G401 (cell line): ENCODE results near the gene IFNGR2. TPM values are rescaled to one million over a fixed set of nuclear protein-coding genes. Genes with fewer than 3 reads are reported as not detected.
"Not testable (repeated sequence)": the region's sequence is repeated elsewhere in the genome, so short reads cannot be mapped to it uniquely, and the experiment has no call there.

ENCODE experiments used
- DNase-seq: peaks from one replicate; pipeline ENCODE4 v3.0.0-alpha.2; 2015; ENCODE audit warnings: low spot score
- in situ Hi-C: cut with HindIII; loops from 2 replicates; pipeline ENCODE4 v1.10.0; 2016; ENCODE audit warnings: low sequenced_read_pairs, mixed read lengths
- total RNA-seq: library from RNA; depleted of rRNA; stranded (reverse); fragments of >200 nt; shearing (Covaris generic); gene quantifications from 2 replicates; pipeline ENCODE4 v1.2.3, GENCODE V29; 2014

Gene IFNGR2
- total RNA-seq, 1 experiment from 2014 or later, result 66.8 TPM

DNA sequence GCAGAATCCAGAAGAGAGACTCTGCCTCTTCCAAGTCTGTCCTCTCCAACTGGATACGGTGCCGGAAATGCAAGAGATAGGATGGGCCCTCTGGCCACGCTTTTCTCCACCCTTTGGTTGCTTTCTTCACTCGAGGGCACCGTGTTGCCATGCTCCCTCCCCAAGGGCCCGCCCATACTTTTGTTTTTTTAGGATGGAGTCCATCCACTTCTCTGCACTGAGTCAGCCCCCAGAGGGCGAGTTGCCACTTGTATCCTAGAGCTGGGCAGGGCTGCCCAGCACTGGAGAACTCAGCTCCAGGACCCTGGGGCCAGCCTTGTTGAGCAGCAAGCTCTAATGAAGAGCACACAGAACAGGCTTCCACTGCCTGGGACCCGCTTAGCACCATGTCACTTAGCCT is 25.5 kb downstream of the IFNGR2 start:
- DNase-seq, result no peak
- in situ Hi-C loops, result no loop called here

DNA sequence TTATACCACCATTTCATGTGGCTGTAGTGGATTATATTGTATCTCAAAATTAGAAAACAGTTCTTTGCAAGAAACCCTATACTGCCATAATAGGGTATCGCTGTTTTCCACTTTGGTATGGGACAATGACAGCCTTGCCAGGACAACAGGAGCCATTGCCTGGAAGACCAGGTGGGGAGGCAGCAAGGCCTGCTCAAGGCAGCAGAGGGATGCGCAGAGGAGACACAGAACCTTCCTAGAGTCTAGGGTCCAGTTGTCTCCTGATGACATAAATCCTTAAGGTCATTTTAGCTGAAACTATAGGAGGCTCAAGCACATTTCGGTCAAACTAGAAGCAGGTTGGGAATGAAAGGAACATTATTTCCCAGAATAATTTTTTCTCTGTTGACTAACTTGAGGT is 27.6 kb downstream of the IFNGR2 start:
- in situ Hi-C loops, result no loop called here
- no peak for DNase-seq

DNA sequence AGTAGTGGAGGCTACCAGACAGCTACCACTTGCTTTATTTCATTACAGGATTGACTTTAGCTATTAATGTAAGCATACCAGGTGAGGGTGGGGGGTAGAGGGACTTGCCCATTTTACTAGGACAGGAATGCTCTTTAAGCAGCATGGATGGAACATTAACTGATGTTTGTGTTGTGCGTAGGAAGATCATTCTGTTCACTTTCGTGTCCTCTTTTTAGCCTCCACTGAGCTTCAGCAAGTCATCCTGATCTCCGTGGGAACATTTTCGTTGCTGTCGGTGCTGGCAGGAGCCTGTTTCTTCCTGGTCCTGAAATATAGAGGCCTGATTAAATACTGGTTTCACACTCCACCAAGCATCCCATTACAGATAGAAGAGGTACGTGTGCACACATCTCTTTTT is 29.3 kb downstream of the IFNGR2 start:
- in situ Hi-C loops, result no loop called here

DNA sequence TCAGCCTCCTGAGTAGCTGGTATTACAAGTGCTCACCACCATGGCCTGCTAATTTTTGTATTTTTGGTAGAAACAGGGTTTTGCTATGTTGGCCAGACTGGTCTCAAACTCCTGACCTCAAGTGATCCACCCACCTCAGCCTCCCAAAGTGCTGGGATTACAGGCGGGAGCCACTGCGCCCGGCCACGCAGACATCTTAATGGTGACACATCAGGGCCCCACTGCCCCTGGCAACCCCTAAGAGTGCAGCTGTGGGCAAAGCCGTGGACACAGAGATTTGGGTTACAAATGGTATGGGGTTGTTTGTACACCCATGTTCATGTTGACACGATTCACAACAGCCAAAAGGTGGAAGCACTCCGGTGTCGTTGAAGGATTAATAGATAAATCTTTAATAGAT is 29.8 kb downstream of the IFNGR2 start:
- in situ Hi-C loops, result no loop called here
- DNase-seq, result no peak

More for the DNA sequence above, 29.3 kb downstream of the IFNGR2 start:
- DNase-seq, result no peak

DNA sequence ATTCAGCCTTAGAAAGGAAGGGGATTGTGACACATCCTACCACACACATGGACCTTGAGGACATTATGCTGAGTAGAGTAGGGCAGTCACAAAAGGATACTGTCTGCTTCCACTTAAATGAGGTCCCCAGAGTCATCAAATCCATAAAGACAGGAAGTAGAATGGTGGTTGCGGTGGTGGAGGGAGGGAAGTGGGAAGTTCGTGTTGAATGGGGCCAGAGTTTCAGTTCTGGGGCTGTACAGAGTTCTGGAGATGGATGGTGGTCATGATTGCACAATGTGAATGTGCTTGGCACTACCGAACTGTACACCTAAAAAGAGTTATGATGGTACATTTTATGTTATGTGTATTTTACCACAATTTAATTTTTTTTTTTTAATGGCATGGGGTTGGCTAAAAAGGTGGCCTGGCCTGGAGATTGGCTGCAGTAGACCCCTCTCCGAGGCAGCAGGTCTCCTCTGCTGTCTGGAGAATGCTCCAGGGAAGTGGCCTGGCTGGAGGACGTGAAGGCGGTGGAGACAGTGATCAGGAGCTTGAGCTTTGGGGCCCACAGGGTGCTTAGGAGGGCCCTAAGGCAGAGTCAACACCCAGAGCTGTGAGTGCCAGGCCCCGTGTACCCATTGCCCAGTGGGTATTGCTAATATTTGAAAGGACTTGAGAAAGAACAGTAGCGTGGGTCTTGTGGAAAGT is 30.4 kb downstream of the IFNGR2 start:
- no peak for DNase-seq
- in situ Hi-C loops, result no loop called here

DNA sequence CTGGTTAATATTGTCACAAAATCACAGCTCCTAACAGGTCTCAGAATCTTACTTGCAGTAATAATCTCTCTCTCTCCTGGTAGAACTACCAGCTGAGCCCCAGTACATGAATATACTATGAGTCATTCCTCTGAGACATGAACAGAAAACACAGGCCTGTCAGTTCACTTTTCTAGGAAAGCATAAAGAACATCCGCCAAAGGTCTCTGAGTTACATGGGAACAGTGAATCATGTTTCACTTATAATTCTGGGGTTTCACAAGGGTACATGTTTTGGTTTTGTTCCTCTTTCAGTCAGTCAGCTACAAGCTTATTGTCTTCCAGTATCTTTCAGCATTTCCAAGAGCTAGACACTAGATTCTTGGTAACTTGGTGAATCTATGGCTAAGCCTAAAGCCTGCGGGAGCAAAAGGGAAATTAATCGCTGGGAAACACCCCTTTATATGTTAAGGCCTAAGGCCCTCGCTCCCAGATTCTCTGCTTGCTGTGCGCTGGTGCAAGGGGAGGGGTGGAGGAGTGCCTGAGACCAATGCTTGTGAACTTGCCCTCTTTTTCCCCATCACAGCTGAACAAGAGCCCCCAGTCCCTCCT is 31.7 kb downstream of the IFNGR2 start:
- in situ Hi-C loops, result no loop called here
- DNase-seq, result no peak

DNA sequence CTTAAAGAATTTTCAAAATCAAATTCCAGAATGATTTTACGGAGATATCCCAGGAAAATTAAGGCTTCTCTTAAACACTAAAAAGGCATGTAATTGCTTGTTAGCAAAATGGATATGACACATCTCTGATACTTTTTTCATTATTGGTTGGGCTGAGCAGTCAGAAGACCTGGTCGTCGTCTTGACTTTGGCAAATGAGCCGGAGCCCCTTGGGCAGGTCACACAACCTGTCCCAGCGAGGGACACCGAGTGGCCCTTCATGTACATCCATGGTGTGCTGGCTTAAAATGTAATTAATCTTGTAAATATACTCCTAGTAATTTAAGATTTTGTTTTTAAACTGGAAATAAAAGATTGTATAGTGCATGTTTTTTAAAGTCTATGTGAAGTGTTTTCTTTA is 33.9 kb downstream of the IFNGR2 start:
- DNase-seq, result no peak
- in situ Hi-C loops, result no loop called here

DNA sequence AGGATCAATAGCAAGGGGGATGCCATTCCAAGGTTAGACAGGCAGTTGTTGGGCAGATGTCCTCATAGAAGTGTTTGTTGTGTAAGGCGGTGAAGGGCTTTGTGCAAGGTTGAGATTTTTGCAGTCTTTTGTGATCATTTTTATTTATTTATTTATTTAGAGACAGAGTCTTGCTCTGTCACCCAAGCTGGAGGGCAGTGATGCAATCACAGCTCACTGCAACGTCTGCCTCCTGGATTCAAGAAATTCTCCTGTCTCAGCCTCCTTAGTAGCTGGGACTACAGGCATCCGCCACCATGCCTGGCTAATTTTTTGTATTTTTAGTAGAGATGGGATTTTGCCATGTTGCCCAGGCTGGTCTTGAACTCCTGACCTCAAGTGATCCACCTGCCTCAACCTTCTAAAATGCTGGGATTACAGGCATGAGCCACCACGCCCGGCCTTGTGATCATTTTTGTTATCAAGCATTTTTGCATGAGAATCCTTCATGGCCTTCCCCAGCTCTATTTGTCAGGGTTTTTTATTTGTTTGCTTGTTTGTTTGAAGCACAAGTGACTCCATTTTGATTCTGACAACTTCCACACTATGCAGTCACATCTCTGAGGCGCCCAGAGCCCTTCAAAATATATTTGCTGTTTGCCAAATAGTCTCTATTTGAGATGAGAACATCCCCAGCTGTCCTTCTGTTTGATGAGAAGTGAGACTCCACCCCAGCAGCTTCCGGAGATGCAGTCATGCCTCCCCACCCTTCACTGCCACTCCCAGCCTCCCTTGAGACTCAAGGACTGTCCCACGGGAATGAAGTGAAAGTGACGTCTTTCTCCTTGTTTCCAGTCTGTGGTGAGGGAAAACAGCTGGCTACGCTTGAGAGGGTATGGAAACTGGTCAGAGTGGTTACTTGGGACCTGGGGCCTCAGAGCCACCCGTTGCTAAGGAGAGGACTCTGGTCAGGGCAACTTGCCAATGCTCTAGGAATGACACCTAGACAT is 38.6 kb downstream of the IFNGR2 start:
- in situ Hi-C loops, result no loop called here

DNA sequence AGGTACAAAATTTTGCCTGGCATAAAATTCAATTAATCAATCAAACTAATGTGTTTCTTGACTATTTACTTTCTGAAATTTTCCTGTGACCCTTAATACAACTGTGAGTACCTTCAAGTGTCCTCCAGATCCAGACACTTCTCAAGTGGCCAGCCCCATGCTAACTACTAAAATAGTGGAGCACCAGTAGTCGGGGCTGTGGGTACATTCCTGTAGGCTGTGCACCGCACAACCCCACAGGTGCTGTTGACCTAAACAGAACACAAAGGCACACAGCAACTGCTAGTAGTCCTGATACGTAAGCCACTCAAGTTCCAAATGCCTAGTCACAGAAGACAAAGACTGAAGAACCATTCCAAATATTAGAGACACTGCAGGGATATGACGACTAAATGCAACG is 40.0 kb downstream of the IFNGR2 start:
- in situ Hi-C loops, result no loop called here
- no peak for DNase-seq

More for the DNA sequence above, 38.6 kb downstream of the IFNGR2 start:
- DNase-seq, result no peak

DNA sequence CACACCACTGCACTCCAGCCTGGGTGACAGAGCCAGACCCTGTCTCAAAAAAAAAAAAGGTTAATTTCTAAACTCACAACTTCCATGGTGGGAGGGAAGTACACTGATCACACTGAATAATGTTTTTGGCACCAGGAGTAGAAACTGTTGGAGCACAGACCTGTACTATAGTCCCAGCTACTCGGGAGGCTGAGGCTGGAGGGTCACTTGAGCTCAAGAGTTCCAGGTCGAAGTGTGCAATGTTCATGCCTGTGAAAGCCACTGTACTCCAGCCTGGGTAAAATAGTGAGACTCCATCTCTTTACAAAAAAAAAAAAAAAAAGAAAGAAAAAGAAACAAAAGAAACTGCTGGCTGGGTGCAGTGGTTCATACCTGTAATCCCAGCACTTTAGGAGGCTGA is 41.3 kb downstream of the IFNGR2 start:
- in situ Hi-C loops, result no loop called here
- DNase-seq, result no peak

DNA sequence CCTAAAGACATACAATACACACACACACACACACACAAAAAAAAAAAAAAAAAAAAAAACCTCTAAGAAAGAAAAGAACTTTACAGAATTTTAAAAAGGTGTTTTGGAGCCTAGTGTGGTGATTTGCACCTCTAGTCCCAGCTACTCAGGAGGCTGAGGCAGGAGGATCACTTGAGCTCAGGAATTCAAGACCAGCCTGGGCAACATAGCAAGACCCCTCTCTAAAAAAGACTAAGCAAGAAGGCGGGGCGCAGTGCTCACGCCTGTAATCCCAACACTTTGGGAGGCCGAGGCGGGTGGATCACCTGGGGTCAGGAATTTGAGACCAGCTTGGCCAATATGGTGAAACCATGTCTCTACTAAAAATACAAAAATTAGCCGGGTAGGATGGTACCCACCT is 43.4 kb downstream of the IFNGR2 start:
- in situ Hi-C loops, DNase-seq: not testable (repeated sequence)

DNA sequence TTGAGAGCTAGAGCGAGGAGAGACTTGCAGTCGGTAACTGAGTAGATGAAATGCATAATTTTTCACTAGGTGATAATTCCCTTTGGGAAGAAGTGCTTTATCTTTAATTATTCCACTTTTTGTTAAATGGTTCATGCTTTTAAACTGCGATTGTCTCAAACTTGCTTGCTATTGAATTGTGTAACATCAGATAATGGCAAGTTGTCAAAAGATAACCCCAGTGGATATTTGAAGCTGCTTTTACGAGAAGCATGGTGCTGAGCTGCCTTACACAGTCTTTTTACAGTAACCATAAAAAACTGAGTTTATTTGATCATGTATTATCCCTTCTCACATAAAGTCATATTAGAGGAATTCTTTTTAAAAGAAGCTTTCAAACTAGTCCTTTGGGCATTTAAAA is 46.4 kb downstream of the IFNGR2 start:
- DNase-seq, result no peak
- in situ Hi-C loops, result no loop called here

DNA sequence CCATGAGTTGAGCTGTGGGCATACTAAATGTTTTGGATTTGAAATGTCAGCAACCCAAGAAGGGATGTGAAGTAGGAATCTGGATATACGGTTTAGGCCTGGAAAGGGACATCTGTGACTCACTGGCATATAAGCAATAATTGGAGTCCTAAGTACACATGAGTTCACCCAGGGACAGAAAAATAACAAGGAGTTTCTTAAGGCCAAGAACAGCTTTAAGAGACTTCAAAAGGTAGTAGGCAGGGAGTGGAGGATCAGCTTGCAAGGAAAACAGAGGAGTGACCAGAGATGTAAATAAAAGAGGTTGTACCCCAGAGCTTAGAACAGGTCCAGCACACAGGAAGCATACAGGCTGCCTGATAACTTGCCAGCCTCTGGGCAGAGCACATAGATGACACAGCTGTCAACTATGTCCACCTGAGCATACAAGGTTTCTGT is 48.4 kb downstream of the IFNGR2 start:
- no peak for DNase-seq
- in situ Hi-C loops, result no loop called here

DNA sequence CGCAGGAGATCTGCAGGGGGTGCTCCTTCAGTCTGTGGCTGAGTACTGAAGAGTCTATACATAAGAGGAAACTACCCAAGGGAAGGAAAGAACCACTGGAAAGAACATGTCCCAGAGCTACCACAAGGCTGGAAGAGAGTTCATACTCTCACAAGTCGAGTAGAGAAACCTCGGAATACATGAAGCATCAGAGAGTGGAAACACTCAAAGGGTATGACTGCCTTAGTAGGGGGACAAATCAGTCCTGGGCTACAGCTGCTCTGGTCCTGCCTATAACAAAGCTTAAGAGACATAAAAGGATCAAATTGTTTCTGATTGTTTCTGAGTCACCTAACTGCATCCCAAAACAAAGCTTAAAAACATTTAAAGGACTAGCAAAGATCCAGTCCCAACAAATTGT is 49.1 kb downstream of the IFNGR2 start:
- in situ Hi-C loops, result no loop called here
- DNase-seq, result no peak

DNA sequence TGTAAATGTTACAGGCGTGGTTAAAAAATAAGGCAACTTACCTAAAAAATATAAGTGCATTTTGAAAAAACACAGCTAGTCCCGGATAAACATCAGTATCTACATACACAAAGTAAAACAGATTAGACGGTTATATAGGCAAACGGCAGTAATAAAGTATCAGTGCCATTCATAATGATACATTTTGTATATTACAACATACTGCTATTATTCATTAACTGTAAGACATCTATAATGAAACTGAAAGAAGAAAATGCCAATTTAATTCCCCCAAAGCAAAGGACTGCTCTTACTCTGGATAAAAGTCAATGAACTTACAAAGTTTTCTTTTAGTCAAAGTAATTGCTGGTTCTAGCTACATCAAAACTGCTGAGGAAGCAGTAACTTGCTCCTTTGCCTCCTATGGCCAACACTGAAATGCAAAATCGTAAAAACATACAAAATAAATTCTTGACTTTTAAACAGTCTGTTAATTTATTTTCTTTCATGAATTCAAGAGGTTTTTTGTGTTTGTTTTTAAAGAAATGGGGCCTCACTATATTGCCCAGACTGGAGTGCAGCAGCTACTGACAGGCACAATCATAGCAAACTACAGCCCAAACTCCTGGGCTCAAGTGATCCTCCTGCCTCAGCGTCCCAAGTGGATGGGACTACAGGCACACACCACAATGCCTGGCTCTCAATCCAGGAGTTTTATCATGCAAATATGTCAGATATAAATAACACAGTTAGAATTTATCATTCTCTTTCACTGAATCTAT is 52.7 kb downstream of the IFNGR2 start:
- DNase-seq, result no peak
- in situ Hi-C loops, result no loop called here

DNA sequence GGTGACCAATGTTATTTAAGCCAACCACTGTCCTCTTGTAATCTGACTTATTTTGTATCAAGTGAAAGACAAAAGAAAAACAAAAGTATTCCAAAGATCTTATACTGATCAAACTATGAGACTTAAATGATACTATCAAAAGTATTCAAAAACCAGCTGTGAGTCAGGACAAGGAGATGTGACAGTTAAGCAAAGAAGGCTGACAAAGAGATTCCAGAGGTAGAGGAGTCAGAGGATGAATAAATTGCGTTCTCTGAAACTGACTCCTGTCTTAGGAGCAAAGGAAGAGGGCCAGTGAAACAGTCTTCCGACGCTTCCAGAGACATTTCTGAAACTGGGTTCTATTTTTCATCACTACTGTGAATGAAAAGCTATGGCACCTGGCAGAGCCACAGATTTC is 55.6 kb downstream of the IFNGR2 start:
- DNase-seq, result no peak
- in situ Hi-C loops, result no loop called here

DNA sequence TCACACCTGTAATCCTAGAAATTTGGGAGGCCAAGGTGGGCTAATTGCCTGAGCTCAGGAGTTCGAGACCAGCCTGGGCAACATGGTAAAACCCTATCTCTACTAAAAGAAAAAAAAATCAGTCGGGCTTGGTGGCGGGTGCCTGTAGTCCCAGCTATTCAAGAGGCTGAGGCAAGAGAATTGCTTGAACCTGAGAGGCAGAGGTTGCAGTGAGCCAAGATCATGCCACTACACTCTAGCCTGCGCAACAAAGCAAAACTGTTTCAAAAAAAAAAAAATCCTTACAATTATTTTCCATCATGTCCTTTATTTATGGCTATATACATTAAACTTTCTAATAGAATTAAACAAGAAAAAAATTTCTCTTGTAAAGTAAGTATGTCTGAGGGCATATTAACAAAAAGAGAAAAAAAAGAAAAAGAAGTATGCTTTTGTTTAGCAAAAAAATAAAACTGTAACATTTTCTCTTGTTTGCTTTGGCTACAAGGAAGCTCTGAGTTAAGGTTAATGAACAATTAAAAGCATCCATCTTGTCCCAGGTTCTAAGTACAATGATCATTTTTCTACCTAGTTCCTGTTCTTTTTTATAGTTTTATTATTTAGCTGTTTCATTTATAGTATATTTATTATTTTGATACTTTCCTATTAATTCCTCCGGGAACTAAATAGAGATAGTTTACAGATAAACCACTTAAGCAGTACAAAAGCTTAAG is 58.5 kb downstream of the IFNGR2 start:
- in situ Hi-C loops, result no loop called here
- DNase-seq, result no peak

DNA sequence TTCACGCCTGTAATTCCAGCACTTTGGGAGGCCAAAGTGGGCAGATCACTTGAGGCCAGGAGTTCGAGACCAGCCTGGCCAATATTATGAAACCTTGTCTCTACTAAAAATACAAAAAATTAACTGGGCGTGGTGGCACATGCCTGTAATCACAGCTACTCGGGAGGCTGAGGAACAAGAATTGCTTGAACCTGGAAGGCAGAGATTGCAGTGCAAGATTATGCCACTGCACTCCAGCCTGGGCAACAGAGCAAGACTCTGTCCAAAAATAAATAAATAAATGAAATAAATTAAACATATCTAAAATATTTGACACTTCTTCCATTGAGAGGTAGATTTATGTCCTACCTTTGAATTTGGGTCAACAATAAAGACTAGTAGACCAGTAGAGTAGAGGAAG is 66.0 kb downstream of the IFNGR2 start:
- DNase-seq, in situ Hi-C loops: not testable (repeated sequence)

DNA sequence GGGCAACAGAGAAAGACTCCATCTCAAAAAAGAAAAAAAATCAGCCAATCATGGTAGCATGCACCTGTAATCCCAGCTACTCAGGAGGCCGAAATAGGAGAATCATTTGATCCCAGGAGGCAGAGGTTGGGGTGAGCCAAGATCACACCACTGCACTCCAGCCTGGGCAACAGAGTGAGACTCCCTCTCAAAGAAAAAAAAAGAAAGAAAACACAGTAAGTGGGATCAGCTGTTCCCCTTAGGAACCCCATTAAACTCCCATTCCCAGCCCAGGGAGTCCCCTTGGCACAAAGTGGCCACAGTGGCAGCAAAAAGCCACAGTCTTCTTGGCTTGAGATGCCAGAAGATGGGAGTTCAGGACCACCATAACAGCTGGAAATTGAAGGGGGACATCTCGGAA is 67.5 kb downstream of the IFNGR2 start:
- in situ Hi-C loops, result no loop called here
- DNase-seq, result no peak
